Gastroesophageal sphincter (tissue), 4 donors: Measurements from ENCODE around the gene DNAH7. TPM values are rescaled to one million over a fixed set of nuclear protein-coding genes. Genes with fewer than 3 reads are reported as not detected.

Experiments used
- ATAC-seq: fragments of 150-250 bp; one replicate; pipeline ENCODE4 v1.9.1; 2016; ENCODE audit warnings: mild to moderate bottlenecking, moderate library complexity
- H3K27ac ChIP-seq, 4 donors: fragments of 200-600 bp; sonication (generic) in 3 of 4; 1 replicate in 3 of 4; 2 replicates in 1 of 4; pipeline ENCODE4 v1.5.1; 2016 to 2019
- H3K27me3 ChIP-seq: fragments of 200-600 bp; sonication (generic); one replicate; pipeline ENCODE4 v1.5.1; 2019
- H3K36me3 ChIP-seq, 2 donors: fragments of 200-600 bp; sonication (generic); one replicate each; pipeline ENCODE4 v1.5.1; 2019; ENCODE audit warnings: control low read depth in 1 of 2
- H3K4me1 ChIP-seq, 3 donors: fragments of 200-600 bp; sonication (generic); 1 replicate in 2 of 3; 2 replicates in 1 of 3; pipeline ENCODE4 v1.5.1; 2016 to 2019; ENCODE audit warnings: control low read depth in 2 of 3
- H3K4me3 ChIP-seq, 2 donors: fragments of 200-600 bp; sonication (generic); one replicate each; pipeline ENCODE4 v1.5.1; 2019; ENCODE audit warnings: mild to moderate bottlenecking in 1 of 2, moderate library complexity in 1 of 2
- H3K9me3 ChIP-seq, 3 donors: fragments of 200-600 bp; sonication (generic); one replicate each; pipeline ENCODE4 v1.5.1; 2017 to 2019; ENCODE audit warnings: control low read depth in 2 of 3
- EP300 ChIP-seq: sonication (generic); formaldehyde crosslinking; IDR thresholded peaks from one replicate; pipeline ENCODE4 v1.6.1; 2017; ENCODE audit warnings: antibody characterized with exemption, mild to moderate bottlenecking
- POLR2A ChIP-seq, 2 donors: fragments of 450-650 bp; IDR thresholded peaks; one replicate each; pipeline ENCODE4 v1.6.1; 2017; ENCODE audit warnings: antibody characterized with exemption in 2 of 2, mild to moderate bottlenecking in 2 of 2, moderate library complexity in 1 of 2
- POLR2AphosphoS5 ChIP-seq: sonication (generic); formaldehyde crosslinking; IDR thresholded peaks from one replicate; pipeline ENCODE4 v1.6.1; 2017; ENCODE audit warnings: antibody characterized with exemption
- WGBS, 2 donors: methylation state at CpG; one replicate each; pipeline ENCODE4 v1.1.5; 2018; ENCODE audit warnings: low coverage in 1 of 2; 5-methylcytosine and 5-hydroxymethylcytosine counted together
- total RNA-seq, 4 donors: library from RNA; depleted of rRNA; stranded (reverse); fragments of >200 nt; gene quantifications; one replicate each; pipeline ENCODE4 v1.1.0, GENCODE V29; 2016
- TF ChIP-seq, protein P1 (sequence below), 4 experiments: fragments of 200-600 bp in 2 of 4; fragments of 450-650 bp in 2 of 4; sonication (generic) in 1 of 4; IDR thresholded peaks; one replicate each; pipeline ENCODE4 v1.5.1; 2017 to 2019; ENCODE audit warnings: antibody characterized with exemption in 4 of 4, mild to moderate bottlenecking in 2 of 4, moderate library complexity in 2 of 4

Gene DNAH7
- total RNA-seq, 4 donors from 2014 or later, result 0.40 to 1.3 (median 0.65) TPM

DNA sequence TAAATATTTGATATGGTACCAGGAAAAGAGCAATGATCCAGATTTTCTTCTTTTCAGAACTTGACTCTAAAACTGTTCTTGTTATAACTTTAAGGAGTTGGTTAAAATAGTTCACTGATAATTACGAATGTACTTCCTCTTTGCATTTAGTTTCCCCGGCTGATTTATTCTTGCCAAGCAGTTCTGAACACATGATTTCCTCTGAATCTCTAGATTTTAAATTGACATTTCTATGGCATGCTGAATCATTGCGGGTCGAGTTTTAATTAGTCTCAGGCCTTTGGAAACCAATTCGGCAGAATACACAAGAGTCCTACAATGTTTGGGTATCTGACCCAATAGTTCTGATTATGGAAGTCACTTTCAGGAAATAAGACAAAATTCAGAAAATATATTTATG lies 37.3 kb upstream of the DNAH7 start:
- no peak for ATAC-seq
- TF ChIP-seq POLR2AphosphoS5 (no peak), EP300 (no peak), POLR2A (IDR thresholded peaks at IDR 0.05) (no peak)
- TF ChIP-seq, protein P1, sequence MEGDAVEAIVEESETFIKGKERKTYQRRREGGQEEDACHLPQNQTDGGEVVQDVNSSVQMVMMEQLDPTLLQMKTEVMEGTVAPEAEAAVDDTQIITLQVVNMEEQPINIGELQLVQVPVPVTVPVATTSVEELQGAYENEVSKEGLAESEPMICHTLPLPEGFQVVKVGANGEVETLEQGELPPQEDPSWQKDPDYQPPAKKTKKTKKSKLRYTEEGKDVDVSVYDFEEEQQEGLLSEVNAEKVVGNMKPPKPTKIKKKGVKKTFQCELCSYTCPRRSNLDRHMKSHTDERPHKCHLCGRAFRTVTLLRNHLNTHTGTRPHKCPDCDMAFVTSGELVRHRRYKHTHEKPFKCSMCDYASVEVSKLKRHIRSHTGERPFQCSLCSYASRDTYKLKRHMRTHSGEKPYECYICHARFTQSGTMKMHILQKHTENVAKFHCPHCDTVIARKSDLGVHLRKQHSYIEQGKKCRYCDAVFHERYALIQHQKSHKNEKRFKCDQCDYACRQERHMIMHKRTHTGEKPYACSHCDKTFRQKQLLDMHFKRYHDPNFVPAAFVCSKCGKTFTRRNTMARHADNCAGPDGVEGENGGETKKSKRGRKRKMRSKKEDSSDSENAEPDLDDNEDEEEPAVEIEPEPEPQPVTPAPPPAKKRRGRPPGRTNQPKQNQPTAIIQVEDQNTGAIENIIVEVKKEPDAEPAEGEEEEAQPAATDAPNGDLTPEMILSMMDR (IDR thresholded peaks at IDR 0.05), result no peak
- Histone ChIP-seq H3K9me3 (no peaks in the 10 kb centered on the region), H3K27ac (no peak overlapping the region), H3K4me1 (no peaks in the 10 kb centered on the region), H3K4me3 (no peak overlapping the region), H3K36me3 (no peaks in the 10 kb centered on the region), H3K27me3 (no peaks in the 10 kb centered on the region)
- 47 to 53% methylated on average over 5 of the region's 5 CpGs for WGBS, 2 donors

DNA sequence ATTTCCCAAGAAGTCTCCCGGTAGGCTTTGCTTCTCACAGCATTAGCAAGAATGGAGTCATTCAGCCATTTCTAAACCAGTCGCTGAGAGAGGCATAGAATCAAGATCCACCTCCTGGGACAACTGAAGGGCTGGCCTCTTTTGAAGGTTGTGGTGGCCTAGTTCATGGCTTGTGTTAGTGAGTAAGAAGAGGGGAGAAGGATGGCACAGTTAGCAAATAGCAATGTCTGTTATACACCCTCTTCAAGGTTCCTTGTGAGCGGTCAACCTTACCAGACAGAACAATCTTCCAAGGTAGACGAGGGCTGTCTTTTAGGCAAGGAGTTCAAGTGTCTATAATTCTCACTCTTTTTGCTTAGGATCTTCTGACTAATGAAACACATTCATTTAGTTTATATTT lies 35.4 kb upstream of the DNAH7 start:
- H3K4me1 ChIP-seq, result no peaks in the 10 kb centered on the region
- TF ChIP-seq, protein P1 (IDR thresholded peaks at IDR 0.05), result no peak
- no peak for TF ChIP-seq POLR2AphosphoS5
- TF ChIP-seq EP300, result no peak
- no peak for TF ChIP-seq POLR2A (IDR thresholded peaks at IDR 0.05)
- no peak for ATAC-seq
- H3K9me3 ChIP-seq, result no peaks in the 10 kb centered on the region
- no peaks in the 10 kb centered on the region for H3K36me3 ChIP-seq
- no peaks in the 10 kb centered on the region for H3K27me3 ChIP-seq
- no peak overlapping the region for H3K4me3 ChIP-seq
- 76 to 88% methylated on average over 1 to 3 of the region's 4 CpGs for WGBS, 2 donors
- H3K27ac ChIP-seq, result no peak overlapping the region

DNA sequence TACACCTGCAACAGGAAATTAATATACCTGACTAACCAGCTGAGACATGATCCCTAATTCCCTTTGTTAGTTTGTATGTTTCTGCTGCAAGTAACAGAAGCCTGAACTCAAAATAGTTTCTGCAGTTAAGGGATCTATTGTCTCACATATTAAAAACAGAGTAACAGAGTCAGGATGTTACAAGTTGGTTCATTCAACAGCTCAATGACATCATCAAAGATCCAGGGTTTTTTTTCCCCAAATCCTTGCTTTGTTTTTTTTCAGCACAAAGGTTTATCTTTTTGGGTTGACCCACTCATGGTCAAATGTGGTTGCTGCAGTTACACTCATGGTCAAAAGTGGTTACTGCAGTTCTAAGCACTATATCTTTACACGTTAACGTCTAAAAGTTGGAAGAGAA lies 35.0 kb upstream of the DNAH7 start:
- H3K4me3 ChIP-seq, result no peak overlapping the region
- no peak for ATAC-seq
- TF ChIP-seq POLR2AphosphoS5 (no peak), POLR2A (IDR thresholded peaks at IDR 0.05) (no peak), EP300 (no peak)
- TF ChIP-seq, protein P1 (IDR thresholded peaks at IDR 0.05), result no peak
- no peak overlapping the region for H3K27ac ChIP-seq
- no peaks in the 10 kb centered on the region for H3K4me1 ChIP-seq
- no peaks in the 10 kb centered on the region for H3K27me3 ChIP-seq
- no peaks in the 10 kb centered on the region for H3K36me3 ChIP-seq
- no peaks in the 10 kb centered on the region for H3K9me3 ChIP-seq
- WGBS, 2 donors, result 95% methylated on average over 2 of the region's 2 CpGs

DNA sequence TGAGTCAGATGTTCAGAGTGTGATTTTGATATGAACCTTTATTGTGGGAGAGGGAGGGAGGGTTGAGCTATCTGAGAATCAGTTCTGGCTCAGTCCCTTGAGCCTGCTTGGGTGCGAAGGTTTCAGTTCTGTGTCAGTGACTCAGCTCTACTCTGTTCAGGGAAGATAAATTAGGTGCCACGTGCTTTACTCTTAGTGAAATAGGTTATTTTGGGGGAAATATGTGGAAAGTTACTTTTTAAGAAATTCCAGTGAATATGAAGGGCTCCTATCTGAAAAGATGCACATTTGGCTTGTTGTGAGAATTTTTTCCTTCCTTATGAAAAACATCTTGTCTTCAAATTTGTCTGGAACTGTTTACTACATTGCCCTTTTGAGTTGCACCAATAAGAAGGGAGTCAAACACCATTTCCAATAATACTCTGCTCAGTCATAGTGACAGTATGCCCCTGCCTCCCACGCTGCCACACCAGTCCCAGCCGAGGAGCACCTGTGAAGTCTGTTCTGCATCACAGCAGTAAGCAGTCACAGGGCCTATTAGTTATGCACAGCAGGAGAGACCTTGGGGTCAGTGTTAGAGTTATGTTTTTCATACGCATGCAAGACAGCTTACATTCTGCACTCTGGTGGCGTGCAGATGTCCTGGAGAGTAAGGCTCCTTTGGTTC lies 32.8 kb upstream of the DNAH7 start:
- peak; percentile 81 for ATAC-seq

DNA sequence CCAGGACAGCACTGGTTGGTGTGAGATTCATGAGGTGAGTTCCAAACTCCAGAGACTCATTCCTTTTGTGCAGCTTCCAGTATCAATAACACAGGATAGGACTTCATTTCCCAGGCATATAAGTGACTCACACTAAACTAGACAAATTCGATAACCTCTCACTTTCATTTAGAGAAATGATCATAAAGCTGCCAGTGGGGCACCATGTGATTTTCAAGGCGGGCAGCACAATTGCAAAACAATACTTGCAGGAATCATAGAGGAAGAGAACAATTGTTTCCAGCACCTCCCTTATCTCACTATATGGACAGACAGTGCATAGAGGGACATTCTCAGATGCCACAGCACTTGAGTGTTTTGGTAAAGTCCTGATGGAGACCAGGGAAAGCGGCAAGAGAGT lies 31.3 kb upstream of the DNAH7 start:
- H3K4me3 ChIP-seq, result no peak overlapping the region
- no peak overlapping the region for H3K27ac ChIP-seq
- no peaks in the 10 kb centered on the region for H3K27me3 ChIP-seq
- no peaks in the 10 kb centered on the region for H3K36me3 ChIP-seq
- TF ChIP-seq, protein P1 (IDR thresholded peaks at IDR 0.05), result no peak
- no peak for TF ChIP-seq EP300
- TF ChIP-seq POLR2AphosphoS5, result no peak
- no peak for TF ChIP-seq POLR2A (IDR thresholded peaks at IDR 0.05)
- no peaks in the 10 kb centered on the region for H3K4me1 ChIP-seq
- no peak for ATAC-seq
- no peaks in the 10 kb centered on the region for H3K9me3 ChIP-seq
- WGBS, 2 donors, result 88 to 92% methylated on average over 2 to 3 of the region's 3 CpGs

More for the DNA sequence above, 32.8 kb upstream of the DNAH7 start:
- WGBS, 2 donors, result 30 to 37% methylated on average over 3 to 5 of the region's 6 CpGs
- Histone ChIP-seq H3K4me3 (no peak overlapping the region), H3K27ac (no peak overlapping the region), H3K4me1 (no peaks in the 10 kb centered on the region), H3K9me3 (no peaks in the 10 kb centered on the region), H3K27me3 (no peaks in the 10 kb centered on the region), H3K36me3 (no peaks in the 10 kb centered on the region)
- TF ChIP-seq POLR2AphosphoS5, result no peak
